ENCODE data around the gene NCK1.

DNA sequence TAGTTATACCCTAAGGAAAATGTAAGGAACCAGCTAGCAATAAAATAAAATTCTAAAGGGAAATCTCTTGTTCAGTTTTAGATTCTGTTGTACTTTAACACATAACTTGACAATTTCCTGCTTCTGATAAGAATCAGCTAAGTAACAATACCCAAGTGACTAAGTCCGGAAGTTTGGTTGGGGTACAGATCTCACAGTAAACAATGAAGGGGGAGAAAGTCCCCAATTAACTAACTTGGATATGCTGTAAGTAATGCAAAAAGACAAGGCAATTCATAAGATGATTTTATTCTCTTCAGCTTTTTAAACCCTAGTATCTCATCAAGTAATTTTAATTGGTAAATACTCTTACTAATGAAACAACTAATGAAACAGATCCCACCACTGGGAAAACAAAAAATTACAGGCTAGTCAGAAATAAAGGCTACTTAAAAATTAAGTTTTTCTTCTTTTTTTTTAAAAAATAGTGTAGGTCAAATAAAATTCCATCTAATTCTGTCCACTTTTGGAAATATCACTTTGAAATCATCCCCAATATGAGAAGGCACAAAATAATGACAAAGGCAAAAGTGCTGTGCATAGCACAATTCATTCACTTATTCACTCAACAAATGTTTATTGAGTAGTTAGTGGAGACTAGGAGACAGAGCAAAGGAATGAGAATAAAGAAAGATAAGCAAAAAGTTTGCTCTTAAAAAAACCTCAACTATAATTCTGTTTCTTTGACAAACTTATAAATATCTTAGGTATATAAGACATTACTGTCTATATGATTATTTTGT lies 58.0 kb downstream of the NCK1 start:
- TF ChIP-seq, protein P1, sequence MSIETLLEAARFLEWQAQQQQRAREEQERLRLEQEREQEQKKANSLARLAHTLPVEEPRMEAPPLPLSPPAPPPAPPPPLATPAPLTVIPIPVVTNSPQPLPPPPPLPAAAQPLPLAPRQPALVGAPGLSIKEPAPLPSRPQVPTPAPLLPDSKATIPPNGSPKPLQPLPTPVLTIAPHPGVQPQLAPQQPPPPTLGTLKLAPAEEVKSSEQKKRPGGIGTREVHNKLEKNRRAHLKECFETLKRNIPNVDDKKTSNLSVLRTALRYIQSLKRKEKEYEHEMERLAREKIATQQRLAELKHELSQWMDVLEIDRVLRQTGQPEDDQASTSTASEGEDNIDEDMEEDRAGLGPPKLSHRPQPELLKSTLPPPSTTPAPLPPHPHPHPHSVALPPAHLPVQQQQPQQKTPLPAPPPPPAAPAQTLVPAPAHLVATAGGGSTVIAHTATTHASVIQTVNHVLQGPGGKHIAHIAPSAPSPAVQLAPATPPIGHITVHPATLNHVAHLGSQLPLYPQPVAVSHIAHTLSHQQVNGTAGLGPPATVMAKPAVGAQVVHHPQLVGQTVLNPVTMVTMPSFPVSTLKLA (IDR thresholded peaks at IDR 0.05), result no peak
- TF ChIP-seq SMAD1 (CRISPR knock-in tag; IDR thresholded peaks at IDR 0.05; ENCODE audit: borderline replicate concordance, low read depth) (no peak), BRCA1 (CRISPR knock-in tag; IDR thresholded peaks at IDR 0.05) (no peak), CTCF (CRISPR knock-in tag; IDR thresholded peaks at IDR 0.05) (no peak), ELK4 (CRISPR knock-in tag; IDR thresholded peaks at IDR 0.05; ENCODE audit: borderline replicate concordance) (no peak), EZH2 (conservative IDR thresholded peaks at IDR 0.05; ENCODE audit: low read depth, low read length) (no peak), TCF12 (IDR thresholded peaks at IDR 0.05) (no peak), TCF12 (CRISPR knock-in tag; IDR thresholded peaks at IDR 0.05) (no peak), CEBPB (IDR thresholded peaks at IDR 0.05; ENCODE audit: borderline replicate concordance, low read depth, low read length) (no peak)
- TF ChIP-seq, protein P2, sequence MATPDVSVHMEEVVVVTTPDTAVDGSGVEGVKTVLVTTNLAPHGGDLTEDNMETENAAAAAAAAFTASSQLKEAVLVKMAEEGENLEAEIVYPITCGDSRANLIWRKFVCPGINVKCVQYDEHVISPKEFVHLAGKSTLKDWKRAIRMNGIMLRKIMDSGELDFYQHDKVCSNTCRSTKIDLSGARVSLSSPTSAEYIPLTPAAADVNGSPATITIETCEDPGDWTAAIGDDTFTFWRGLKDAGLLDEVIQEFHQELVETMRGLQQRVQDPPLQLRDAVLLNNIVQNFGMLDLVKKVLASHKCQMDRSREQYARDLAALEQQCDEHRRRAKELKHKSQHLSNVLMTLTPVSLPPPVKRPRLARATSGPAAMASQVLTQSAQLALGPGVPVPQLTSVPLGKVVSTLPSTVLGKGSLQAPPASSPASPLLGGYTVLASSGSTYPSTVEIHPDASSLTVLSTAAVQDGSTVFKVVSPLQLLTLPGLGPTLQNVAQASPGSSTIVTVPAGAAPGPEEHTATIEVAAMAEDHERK (CRISPR knock-in tag; IDR thresholded peaks at IDR 0.05; ENCODE audit: low read depth), result no peak
